ENCODE results near the gene SOWAHC. TPM values are rescaled to one million over a fixed set of nuclear protein-coding genes. Genes with fewer than 3 reads are reported as not detected.
"Not testable (repeated sequence)": the region's sequence is repeated elsewhere in the genome, so short reads cannot be mapped to it uniquely, and the experiment has no call there.

SOWAHC gene
- total RNA-seq, 1 donor from 2014 or later, result 0.31 TPM

GRCh38 chr2:109623923-109624322 lies 9.8 kb downstream of the SOWAHC start:
- H3K4me3 Mint-ChIP-seq, result no peak overlapping the region

DNA sequence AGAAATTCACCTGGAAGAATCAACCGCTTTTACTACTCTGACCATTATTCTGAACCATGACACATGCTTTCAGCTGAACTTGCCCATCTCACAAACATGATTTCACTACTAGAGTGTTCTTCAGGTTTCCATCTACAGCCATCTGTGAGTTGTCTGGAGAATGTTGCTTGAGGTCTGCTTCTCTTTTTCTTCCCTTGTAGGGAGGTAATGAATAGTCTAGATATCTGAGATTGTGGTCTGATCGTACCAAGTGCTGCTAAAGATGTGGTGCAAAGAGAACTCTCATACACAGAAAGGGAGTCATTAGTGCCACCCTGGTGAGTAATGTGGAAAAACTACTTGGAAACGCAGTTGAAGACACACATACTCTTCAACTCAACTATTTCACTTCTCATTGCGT lies 10.2 kb downstream of the SOWAHC start:
- DNase-seq (ENCODE audit: low spot score), result no peak
- no peaks in the 10 kb centered on the region for H3K4me1 Mint-ChIP-seq (ENCODE audit: low read depth)
- H3K9me3 Mint-ChIP-seq, result no peaks in the 10 kb centered on the region
- no peak overlapping the region for H3K27ac Mint-ChIP-seq
- H3K4me3 Mint-ChIP-seq, result no peak overlapping the region
- no peaks in the 10 kb centered on the region for H3K36me3 Mint-ChIP-seq (ENCODE audit: low read depth)
- H3K27me3 Mint-ChIP-seq (ENCODE audit: insufficient read depth), result peaks cover 17% of the 10 kb centered on the region
- intact Hi-C loops (cut with micrococcal nuclease), result no loop called here

More at GRCh38 chr2:109623923-109624322, 9.8 kb downstream of the SOWAHC start:
- intact Hi-C loops (cut with micrococcal nuclease), result no loop called here
- no peaks in the 10 kb centered on the region for H3K4me1 Mint-ChIP-seq (ENCODE audit: low read depth)
- H3K27me3 Mint-ChIP-seq (ENCODE audit: insufficient read depth), result peaks cover 17% of the 10 kb centered on the region
- no peak for DNase-seq (ENCODE audit: low spot score)
- H3K36me3 Mint-ChIP-seq (ENCODE audit: low read depth), result no peaks in the 10 kb centered on the region
- no peaks in the 10 kb centered on the region for H3K9me3 Mint-ChIP-seq
- no peak overlapping the region for H3K27ac Mint-ChIP-seq

DNA sequence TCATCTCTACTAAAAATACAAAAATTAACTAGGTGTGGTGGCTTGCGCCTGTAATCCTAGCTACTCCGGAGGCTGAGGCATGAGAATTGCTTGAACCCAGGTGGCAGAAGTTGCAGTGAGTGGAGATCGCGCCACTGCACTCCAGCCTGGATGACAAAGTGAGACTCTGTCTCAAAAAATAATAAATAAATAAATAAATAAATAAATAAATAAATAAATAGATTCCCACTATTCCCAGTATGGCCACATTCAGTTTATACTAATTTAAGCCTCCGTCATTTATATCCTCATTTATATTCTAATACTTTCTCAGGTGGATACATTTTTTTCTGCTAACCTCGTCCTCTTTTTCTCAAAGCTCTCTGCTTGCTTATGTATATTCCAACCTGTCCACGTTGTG lies 14.2 kb downstream of the SOWAHC start:
- H3K27me3 Mint-ChIP-seq (ENCODE audit: insufficient read depth); DNase-seq (ENCODE audit: low spot score); H3K9me3 Mint-ChIP-seq; H3K27ac Mint-ChIP-seq; H3K4me1 Mint-ChIP-seq (ENCODE audit: low read depth); H3K36me3 Mint-ChIP-seq (ENCODE audit: low read depth); H3K4me3 Mint-ChIP-seq; intact Hi-C loops (cut with micrococcal nuclease): not testable (repeated sequence)

GRCh38 chr2:109629867-109630266 lies 15.7 kb downstream of the SOWAHC start:
- Mint-ChIP-seq H3K27ac (no peak overlapping the region), H3K4me3 (no peak overlapping the region), H3K36me3 (ENCODE audit: low read depth) (no peaks in the 10 kb centered on the region), H3K4me1 (ENCODE audit: low read depth) (peaks cover 7% of the 10 kb centered on the region), H3K27me3 (ENCODE audit: insufficient read depth) (no peaks in the 10 kb centered on the region), H3K9me3 (no peaks in the 10 kb centered on the region)
- intact Hi-C loops (cut with micrococcal nuclease), result no loop called here
- DNase-seq (ENCODE audit: low spot score), result no peak

- H3K27me3 Mint-ChIP-seq (ENCODE audit: insufficient read depth), result no peaks in the 10 kb centered on the region
These were observed 16.6 kb downstream of the SOWAHC start for GRCh38 chr2:109630441-109631430.

DNA sequence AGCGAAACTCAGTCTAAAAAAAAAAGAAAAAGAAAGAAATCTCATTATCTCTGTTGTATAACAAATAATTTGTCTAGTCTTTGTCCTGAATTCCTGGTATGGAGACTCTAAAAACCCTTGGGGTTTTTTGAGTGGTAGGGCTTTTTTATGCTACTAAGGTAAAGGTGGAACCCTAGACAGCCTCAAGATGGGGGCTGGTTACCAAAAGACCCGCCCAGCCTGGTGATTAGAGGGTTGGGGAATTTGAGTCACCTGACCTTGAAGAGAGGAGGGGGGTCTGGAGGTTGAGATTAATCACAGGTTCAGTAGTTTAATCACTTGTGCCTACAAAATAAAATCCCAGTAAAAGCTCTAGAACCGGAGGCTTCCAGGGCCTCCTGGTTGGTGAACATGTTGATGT lies 17.6 kb downstream of the SOWAHC start:
- no peak for DNase-seq (ENCODE audit: low spot score)
- H3K27ac Mint-ChIP-seq, result no peak overlapping the region
- intact Hi-C loops (cut with micrococcal nuclease), result no loop called here
- H3K27me3 Mint-ChIP-seq (ENCODE audit: insufficient read depth), result no peaks in the 10 kb centered on the region
- H3K4me1 Mint-ChIP-seq (ENCODE audit: low read depth), result peaks cover 7% of the 10 kb centered on the region
- no peak overlapping the region for H3K4me3 Mint-ChIP-seq
- no peaks in the 10 kb centered on the region for H3K36me3 Mint-ChIP-seq (ENCODE audit: low read depth)
- H3K9me3 Mint-ChIP-seq, result no peaks in the 10 kb centered on the region

More at GRCh38 chr2:109630441-109631430, 16.6 kb downstream of the SOWAHC start:
- Mint-ChIP-seq H3K27ac (no peak overlapping the region), H3K36me3 (ENCODE audit: low read depth) (no peaks in the 10 kb centered on the region), H3K4me3 (no peak overlapping the region), H3K4me1 (ENCODE audit: low read depth) (peaks cover 7% of the 10 kb centered on the region), H3K9me3 (no peaks in the 10 kb centered on the region)
- DNase-seq (ENCODE audit: low spot score), result no peak
- intact Hi-C loops (cut with micrococcal nuclease), result no loop called here

- Mint-ChIP-seq H3K27ac (no peak overlapping the region), H3K4me3 (no peak overlapping the region), H3K36me3 (ENCODE audit: low read depth) (no peaks in the 10 kb centered on the region), H3K9me3 (no peaks in the 10 kb centered on the region), H3K27me3 (ENCODE audit: insufficient read depth) (no peaks in the 10 kb centered on the region), H3K4me1 (ENCODE audit: low read depth) (peaks cover 7% of the 10 kb centered on the region)
- DNase-seq (ENCODE audit: low spot score), result no peak
- intact Hi-C loops (cut with micrococcal nuclease), result no loop called here
These were observed 18.1 kb downstream of the SOWAHC start for GRCh38 chr2:109632158-109632789.

DNA sequence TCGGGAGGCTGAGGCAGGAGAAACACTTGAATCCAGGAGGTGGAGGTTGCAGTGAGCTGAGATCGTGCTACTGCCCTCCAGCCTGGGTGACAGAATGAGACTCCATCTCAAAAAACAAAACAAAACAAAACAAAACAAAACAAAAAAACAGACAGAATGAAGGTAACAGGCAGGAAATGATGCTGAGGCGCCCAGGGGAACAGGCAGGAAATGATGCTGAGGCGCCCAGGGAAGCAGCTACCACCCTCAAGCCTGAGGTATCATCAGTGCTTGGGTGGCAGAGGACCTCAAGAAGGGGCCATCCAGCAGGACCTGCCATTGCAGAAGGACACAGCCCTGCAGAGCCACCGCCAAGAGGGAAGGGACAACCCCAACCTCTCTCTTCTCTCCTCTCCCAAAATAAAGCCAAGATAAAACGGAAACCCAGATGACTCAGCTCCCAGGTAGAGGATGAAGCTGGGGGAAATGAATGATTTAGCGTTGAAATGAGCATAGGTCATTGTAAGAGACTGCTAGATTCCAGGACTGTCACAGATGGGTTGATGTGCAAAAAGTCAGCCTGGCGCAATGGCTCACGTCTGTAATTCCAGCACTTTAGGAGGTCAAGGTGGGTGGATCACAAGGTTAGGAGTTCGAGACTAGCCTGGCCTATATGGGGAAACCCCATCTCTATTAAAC lies 19.3 kb downstream of the SOWAHC start:
- peaks cover 14% of the 10 kb centered on the region for H3K4me1 Mint-ChIP-seq (ENCODE audit: low read depth)
- H3K27me3 Mint-ChIP-seq (ENCODE audit: insufficient read depth), result no peaks in the 10 kb centered on the region
- DNase-seq (ENCODE audit: low spot score), result no peak
- H3K4me3 Mint-ChIP-seq, result no peak overlapping the region
- no peak overlapping the region for H3K27ac Mint-ChIP-seq
- H3K36me3 Mint-ChIP-seq (ENCODE audit: low read depth), result no peaks in the 10 kb centered on the region
- intact Hi-C loops (cut with micrococcal nuclease), result no loop called here
- H3K9me3 Mint-ChIP-seq, result no peaks in the 10 kb centered on the region

DNA sequence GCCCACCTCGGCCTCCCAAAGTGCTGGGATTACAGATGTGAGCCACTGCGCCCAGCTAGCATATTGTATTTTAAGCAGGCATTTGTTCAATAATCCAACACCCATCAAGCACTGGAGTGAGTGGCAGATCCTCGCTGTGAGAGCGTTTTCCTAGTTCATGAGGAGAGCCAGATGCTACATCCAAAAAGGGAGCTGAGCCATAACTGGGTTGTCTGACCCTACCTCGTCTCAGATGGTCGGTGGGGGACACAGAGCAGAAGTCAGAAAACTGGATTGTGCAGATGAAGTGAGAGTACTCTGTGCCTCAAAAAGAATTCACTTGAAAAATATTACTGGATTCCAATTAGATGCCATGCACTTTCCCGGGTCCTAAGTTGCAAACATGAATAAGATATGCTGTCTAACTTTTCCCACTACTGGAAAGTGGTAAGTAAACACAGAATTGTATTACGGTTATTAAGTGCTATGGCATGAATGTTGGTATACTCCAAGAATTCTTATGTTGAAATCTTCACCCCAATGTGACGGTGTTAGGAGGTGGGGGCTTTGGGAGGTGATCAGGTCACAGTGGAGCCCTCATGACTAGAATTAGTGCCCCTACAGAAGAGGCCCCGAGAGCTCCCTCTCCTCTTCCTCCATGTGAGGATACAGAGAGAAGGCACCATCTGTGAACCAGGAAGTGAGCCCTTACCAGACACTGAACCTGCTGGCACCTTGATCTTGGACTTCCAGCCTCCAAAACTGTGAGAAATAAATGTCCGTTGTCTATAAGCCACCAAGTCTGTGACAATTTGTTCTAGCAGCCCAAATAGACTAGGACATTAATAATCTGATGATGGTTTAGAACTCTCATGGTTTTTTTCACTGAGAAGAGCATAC lies 21.5 kb downstream of the SOWAHC start:
- intact Hi-C loops (cut with micrococcal nuclease), result no loop called here
- Mint-ChIP-seq H3K9me3 (no peaks in the 10 kb centered on the region), H3K4me3 (no peak overlapping the region), H3K27me3 (ENCODE audit: insufficient read depth) (peaks cover 1% of the 10 kb centered on the region), H3K4me1 (ENCODE audit: low read depth) (peaks cover 18% of the 10 kb centered on the region), H3K36me3 (ENCODE audit: low read depth) (no peaks in the 10 kb centered on the region), H3K27ac (no peak overlapping the region)
- DNase-seq (ENCODE audit: low spot score), result no peak

DNA sequence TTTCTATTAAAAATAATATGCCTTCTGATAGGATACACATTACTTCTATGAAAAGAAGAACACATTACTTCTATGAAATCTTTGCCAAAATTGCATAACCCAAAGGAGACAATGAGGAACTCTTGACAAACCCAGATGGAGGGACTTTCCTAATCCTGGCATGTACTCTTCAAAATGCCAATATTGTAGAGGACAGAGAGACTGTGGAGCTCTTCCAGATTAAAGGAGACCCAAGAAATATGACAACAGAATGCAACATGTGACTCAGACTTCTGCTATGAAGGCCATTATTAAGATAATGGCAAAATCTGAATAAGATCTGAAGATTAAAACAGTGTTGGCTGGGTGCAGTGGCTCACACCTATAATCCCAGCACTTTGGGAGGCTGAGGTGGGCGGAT lies 22.2 kb downstream of the SOWAHC start:
- no peaks in the 10 kb centered on the region for H3K36me3 Mint-ChIP-seq (ENCODE audit: low read depth)
- DNase-seq (ENCODE audit: low spot score), result no peak
- H3K27me3 Mint-ChIP-seq (ENCODE audit: insufficient read depth), result peaks cover 1% of the 10 kb centered on the region
- intact Hi-C loops (cut with micrococcal nuclease), result no loop called here
- no peak overlapping the region for H3K4me3 Mint-ChIP-seq
- peaks cover 18% of the 10 kb centered on the region for H3K4me1 Mint-ChIP-seq (ENCODE audit: low read depth)
- H3K27ac Mint-ChIP-seq, result no peak overlapping the region
- no peaks in the 10 kb centered on the region for H3K9me3 Mint-ChIP-seq

DNA sequence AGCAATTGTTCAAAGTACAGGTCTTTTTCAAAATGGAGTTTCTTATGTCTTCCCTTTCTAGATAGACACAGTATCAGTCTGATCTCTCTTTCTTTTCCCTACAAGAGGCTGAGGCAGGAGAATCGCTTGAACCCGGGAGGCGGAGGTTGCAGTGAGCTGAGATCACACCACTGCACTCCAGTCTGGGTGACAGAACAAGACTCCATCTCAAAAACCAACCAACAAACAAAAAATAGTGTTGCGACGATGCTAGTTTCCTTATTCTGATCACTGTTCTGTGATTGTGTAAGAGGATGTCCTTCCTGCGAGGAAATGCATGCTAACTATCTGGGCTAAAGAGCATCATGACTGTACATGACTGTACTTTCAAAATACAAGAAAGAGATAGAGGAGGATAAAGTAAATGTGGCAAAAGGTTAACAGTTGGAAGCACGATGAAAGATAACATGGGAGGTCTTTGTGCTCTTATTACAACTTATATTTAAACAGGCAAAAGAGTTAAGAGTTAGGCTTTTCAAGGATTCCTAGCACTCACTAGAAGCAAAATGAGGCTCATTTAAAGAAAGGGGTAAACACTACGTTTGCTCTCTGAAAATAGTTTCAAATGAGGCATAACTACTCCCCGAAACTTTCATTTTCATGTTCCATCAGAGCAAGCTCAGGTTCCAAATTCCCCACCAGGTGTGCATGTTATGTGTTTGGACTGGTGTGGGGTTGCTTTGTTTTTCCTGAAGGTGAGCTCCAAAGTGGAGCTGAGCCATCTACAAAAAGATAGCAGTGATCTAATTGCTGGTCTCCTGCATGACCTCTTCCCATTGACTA lies 23.8 kb downstream of the SOWAHC start:
- intact Hi-C loops (cut with micrococcal nuclease), result no loop called here
- no peak for DNase-seq (ENCODE audit: low spot score)
- peaks cover 1% of the 10 kb centered on the region for H3K27me3 Mint-ChIP-seq (ENCODE audit: insufficient read depth)
- H3K27ac Mint-ChIP-seq, result peak overlapping the region; percentile 42
- H3K9me3 Mint-ChIP-seq, result no peaks in the 10 kb centered on the region
- H3K4me3 Mint-ChIP-seq, result no peak overlapping the region
- peaks cover 17% of the 10 kb centered on the region for H3K4me1 Mint-ChIP-seq (ENCODE audit: low read depth)
- no peaks in the 10 kb centered on the region for H3K36me3 Mint-ChIP-seq (ENCODE audit: low read depth)

DNA sequence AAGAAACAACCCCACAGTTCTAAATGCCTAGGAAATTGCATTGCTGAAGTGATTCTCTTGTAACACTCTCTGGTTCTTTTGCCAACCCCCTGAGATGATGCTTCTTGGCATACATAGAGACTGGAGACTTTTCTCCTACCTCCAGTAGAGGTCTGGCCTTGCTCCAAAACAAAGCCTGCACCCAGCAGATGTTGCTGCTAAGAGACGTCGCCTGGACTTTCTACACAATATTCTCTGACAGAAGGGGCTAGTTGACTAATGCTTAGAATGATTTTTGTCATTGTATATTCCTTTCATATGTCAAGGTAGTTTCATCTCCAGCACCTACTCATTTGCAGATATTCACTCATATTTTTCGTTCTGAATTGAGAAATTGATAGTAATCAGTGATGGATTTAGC lies 24.6 kb downstream of the SOWAHC start:
- Mint-ChIP-seq H3K27ac (no peak overlapping the region), H3K4me1 (ENCODE audit: low read depth) (peaks cover 11% of the 10 kb centered on the region), H3K27me3 (ENCODE audit: insufficient read depth) (peaks cover 1% of the 10 kb centered on the region), H3K4me3 (no peak overlapping the region), H3K36me3 (ENCODE audit: low read depth) (no peaks in the 10 kb centered on the region), H3K9me3 (no peaks in the 10 kb centered on the region)
- intact Hi-C loops (cut with micrococcal nuclease), result no loop called here
- no peak for DNase-seq (ENCODE audit: low spot score)

All from activated T-helper 1 cell treated with anti-CD3 and anti-CD28 coated beads, Interleukin-12 subunit alpha, Interleukin-12 subunit beta, Interleukin-2, Interleukin-4 antibody, amounts not matched to agents 30 ng/mL and 10 ng/mL and 1 ng/mL, durations not matched to agents 14 hours and 24 hours and 36 hours (primary cell).